ENCODE measurements around the gene RBM33. TPM values are rescaled to one million over a fixed set of nuclear protein-coding genes. Genes with fewer than 3 reads are reported as not detected.
A peak's percentile ranks its signal among the peaks of the same experiment; 100 is the strongest.

The RBM33 gene
- total and polyA plus RNA-seq, 2 of the 13 experiments (the other 11 are each of a cell fraction or from before 2014, with no cell fraction given) = 12.4 to 28.9 TPM

DNA sequence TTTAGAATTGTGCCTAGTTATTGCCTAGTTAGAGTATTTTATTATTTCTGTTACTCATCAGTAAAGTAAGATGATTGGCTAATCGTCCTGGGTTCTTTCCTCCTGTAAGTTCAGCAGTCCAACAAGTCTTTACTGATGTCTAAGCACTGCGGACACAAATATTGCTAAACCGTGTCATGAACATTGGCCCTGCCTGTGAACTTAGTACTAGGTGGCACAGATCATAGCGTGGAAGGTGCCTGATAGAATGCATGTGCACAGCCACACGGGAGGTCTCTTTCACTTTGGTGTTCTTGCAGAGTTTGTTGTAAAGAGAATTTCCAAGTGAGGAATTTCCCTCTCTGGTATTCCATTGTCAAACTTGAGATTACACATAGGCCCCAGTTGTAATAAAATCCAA is 38.0 kb downstream of the RBM33 start (continued):
- TF ChIP-seq SMARCC2 (IDR thresholded peaks at IDR 0.05) (no peak), NFYB (CRISPR knock-in tag; IDR thresholded peaks at IDR 0.05) (no peak), CHD2 (IDR thresholded peaks at IDR 0.05; ENCODE audit: low read depth, low read length) (no peak), GPBP1L1 (CRISPR knock-in tag; IDR thresholded peaks at IDR 0.05) (no peak), ZNF883 (CRISPR knock-in tag; IDR thresholded peaks at IDR 0.05; ENCODE audit: not compliant biosample characterization) (no peak), ZFAT (CRISPR knock-in tag; conservative IDR thresholded peaks at IDR 0.05) (no peak), MYNN (CRISPR knock-in tag; IDR thresholded peaks at IDR 0.05; ENCODE audit: low read depth) (no peak), KDM4B (CRISPR knock-in tag; IDR thresholded peaks at IDR 0.05) (no peak), RBM22 (optimal IDR thresholded peaks at IDR 0.05; ENCODE audit: low read length) (peak; percentile 69), SNRNP70 (IDR thresholded peaks at IDR 0.05; ENCODE audit: low read depth, low read length) (no peak), PRMT3 (CRISPR knock-in tag; IDR thresholded peaks at IDR 0.05; ENCODE audit: borderline replicate concordance, low read depth) (no peak), ZFP36 (IDR thresholded peaks at IDR 0.05; ENCODE audit: borderline replicate concordance, low read depth, low read length, partially characterized antibody) (no peak), ZNF317 (CRISPR knock-in tag; IDR thresholded peaks at IDR 0.05) (peak; percentile 60; the same call in 1 of the 2 replicates), SP5 (CRISPR knock-in tag; IDR thresholded peaks at IDR 0.05; ENCODE audit: borderline replicate concordance, low read depth) (no peak), ZBTB1 (CRISPR knock-in tag; IDR thresholded peaks at IDR 0.05; ENCODE audit: borderline replicate concordance) (no peak), RORA (CRISPR knock-in tag; IDR thresholded peaks at IDR 0.05) (no peak), ZNF160 (CRISPR knock-in tag; IDR thresholded peaks at IDR 0.05) (no peak; the same call in 1 of the 2 replicates), ATF7-NPFF (CRISPR knock-in tag; IDR thresholded peaks at IDR 0.05; ENCODE audit: low read depth) (no peak), ZNF674 (CRISPR knock-in tag; IDR thresholded peaks at IDR 0.05; ENCODE audit: low read depth) (no peak), NFIB (CRISPR knock-in tag; IDR thresholded peaks at IDR 0.05; ENCODE audit: borderline replicate concordance) (no peak)
- TF ChIP-seq, protein P1, sequence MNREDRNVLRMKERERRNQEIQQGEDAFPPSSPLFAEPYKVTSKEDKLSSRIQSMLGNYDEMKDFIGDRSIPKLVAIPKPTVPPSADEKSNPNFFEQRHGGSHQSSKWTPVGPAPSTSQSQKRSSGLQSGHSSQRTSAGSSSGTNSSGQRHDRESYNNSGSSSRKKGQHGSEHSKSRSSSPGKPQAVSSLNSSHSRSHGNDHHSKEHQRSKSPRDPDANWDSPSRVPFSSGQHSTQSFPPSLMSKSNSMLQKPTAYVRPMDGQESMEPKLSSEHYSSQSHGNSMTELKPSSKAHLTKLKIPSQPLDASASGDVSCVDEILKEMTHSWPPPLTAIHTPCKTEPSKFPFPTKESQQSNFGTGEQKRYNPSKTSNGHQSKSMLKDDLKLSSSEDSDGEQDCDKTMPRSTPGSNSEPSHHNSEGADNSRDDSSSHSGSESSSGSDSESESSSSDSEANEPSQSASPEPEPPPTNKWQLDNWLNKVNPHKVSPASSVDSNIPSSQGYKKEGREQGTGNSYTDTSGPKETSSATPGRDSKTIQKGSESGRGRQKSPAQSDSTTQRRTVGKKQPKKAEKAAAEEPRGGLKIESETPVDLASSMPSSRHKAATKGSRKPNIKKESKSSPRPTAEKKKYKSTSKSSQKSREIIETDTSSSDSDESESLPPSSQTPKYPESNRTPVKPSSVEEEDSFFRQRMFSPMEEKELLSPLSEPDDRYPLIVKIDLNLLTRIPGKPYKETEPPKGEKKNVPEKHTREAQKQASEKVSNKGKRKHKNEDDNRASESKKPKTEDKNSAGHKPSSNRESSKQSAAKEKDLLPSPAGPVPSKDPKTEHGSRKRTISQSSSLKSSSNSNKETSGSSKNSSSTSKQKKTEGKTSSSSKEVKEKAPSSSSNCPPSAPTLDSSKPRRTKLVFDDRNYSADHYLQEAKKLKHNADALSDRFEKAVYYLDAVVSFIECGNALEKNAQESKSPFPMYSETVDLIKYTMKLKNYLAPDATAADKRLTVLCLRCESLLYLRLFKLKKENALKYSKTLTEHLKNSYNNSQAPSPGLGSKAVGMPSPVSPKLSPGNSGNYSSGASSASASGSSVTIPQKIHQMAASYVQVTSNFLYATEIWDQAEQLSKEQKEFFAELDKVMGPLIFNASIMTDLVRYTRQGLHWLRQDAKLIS (CRISPR knock-in tag; IDR thresholded peaks at IDR 0.05) = no peak
- TF ChIP-seq, protein P2, sequence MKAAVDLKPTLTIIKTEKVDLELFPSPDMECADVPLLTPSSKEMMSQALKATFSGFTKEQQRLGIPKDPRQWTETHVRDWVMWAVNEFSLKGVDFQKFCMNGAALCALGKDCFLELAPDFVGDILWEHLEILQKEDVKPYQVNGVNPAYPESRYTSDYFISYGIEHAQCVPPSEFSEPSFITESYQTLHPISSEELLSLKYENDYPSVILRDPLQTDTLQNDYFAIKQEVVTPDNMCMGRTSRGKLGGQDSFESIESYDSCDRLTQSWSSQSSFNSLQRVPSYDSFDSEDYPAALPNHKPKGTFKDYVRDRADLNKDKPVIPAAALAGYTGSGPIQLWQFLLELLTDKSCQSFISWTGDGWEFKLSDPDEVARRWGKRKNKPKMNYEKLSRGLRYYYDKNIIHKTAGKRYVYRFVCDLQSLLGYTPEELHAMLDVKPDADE (CRISPR knock-in tag; IDR thresholded peaks at IDR 0.05) = no peak
- TF ChIP-seq, protein P3, sequence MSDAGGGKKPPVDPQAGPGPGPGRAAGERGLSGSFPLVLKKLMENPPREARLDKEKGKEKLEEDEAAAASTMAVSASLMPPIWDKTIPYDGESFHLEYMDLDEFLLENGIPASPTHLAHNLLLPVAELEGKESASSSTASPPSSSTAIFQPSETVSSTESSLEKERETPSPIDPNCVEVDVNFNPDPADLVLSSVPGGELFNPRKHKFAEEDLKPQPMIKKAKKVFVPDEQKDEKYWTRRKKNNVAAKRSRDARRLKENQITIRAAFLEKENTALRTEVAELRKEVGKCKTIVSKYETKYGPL (CRISPR knock-in tag; IDR thresholded peaks at IDR 0.05) = no peak
